GM23248 (cell line): ENCODE measurements around the gene ANGPT4.

Source experiments
- EZH2 ChIP-seq: fragments of 200-600 bp; sonication (generic); IDR thresholded peaks from 2 replicates; pipeline ENCODE4 v1.6.1; 2018; ENCODE audit warnings: antibody characterized with exemption, mild to moderate bottlenecking; ENCODE audit not compliant: insufficient read depth, poor library complexity, severe bottlenecking
- EZH2phosphoT487 ChIP-seq: fragments of 200-600 bp; sonication (generic); IDR thresholded peaks from 2 replicates; pipeline ENCODE4 v1.6.1; 2018; ENCODE audit warnings: antibody characterized with exemption, moderate library complexity, mild to moderate bottlenecking, low read depth; ENCODE audit not compliant: insufficient read depth

- TF ChIP-seq EZH2phosphoT487 (no peak), EZH2 (no peak)
Observed at GRCh38 chr20:921068-921467, 4.9 kb upstream of the ANGPT4 start.
